HG02938 (cell line): ENCODE results near the gene PTK6.
"Not testable (repeated sequence)": the region's sequence is repeated elsewhere in the genome, so short reads cannot be mapped to it uniquely, and the experiment has no call there.

Experiments used
- ATAC-seq: cut with Tn5 transposase; IDR thresholded peaks from one replicate; pipeline ENCODE4 v1.9.1; 2021; ENCODE audit warnings: mild to moderate bottlenecking, moderate library complexity; ENCODE audit not compliant: unreplicated experiment

PTK6 gene

DNA sequence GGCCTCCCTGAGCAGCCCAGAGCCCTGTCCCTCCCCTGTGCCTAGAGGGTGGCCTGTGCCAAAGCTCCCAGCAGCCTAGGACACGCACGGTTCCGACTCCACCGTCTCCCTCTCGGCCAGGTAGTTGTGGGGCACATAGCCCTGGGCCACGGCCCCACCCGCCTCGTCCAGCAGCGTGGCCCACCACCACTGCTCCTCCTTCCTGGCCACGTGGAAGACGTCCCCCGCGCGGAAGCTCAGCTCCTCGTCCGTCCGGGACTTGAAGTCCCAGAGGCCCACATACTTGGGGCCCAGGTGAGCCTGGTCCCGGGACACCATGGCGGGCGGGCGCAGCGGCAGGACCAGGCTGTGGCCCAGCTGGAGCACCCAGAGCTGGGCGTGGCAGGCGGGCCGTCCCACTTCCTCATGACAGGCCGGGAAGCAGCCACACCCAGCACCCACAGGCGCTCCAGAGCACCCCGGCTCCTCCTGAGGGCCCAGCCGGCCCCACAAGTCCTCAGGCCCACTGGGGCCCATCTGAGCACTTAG, at the start of gene PTK6:
Gene PTK6, minus strand, starts transcription at position 380 of the 528 bp plus-strand sequence. Its CDS starts 62 bp downstream, at position 318.
- ATAC-seq = peak; percentile 11

DNA sequence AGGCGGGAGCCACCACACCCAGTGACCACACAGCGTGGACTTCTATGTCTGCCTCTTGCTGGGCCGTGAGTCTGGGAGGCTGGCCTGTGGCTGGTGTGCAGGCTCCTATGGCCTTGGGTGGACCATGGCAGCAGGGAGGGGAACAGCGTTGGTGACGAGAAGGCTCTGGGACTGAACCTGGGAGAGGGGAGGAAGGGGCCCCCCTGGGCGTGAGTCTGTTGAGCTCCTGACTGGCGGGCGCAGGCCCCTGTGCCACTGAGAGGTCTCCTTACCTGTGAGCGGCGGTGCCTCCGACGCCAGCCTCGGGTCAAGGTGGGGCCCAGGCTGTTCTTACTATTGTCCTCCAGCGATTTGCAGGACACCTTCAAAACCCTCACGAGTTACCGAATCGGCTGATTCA, 49.6 kb upstream of the PTK6 start:
- no peak for ATAC-seq

DNA sequence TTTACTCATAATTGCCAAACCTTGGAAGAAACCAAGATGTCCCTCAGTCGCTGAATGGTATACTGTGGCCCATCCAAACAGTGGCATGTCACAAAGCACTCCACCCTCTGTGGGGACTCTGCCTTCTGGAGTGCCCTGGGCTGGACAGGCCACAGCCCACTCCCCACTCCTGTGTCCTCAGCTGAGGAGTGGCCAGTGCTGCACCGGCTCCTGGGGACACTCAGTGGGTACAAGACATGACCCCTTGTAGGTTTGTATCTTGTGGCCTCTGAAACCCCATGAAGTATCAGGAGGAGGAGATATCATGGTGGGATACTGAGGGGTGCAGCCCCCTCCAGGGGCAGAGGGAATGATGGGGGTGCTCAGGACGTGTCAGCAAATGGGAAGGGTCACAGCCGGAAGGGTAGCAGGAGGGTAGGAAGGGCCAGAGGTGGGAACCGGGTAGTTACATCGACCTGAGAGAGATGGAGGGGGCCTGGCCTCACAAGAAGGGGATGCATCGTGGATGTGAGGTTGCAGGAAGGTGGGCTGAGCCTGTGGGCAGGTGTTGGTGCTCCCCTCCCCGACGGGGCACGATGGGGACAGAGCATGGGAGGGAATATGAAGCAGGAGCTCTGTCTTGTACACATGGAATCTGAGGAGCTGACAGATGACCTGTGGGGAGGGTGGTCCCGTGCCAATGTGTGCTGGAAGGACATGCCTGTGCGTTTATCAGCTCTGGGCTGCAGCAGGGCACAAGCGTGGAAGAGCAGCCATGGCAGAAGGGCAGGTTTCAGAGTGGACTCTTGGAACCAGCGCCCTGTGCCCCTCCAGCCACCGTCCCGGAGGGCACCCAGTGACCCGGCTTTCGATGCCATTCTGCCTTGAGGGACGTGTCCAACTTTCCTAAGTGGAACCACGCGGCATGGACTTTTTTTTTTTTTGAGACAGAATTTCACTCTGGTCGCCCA, 48.7 kb upstream of the PTK6 start:
- ATAC-seq = no peak

DNA sequence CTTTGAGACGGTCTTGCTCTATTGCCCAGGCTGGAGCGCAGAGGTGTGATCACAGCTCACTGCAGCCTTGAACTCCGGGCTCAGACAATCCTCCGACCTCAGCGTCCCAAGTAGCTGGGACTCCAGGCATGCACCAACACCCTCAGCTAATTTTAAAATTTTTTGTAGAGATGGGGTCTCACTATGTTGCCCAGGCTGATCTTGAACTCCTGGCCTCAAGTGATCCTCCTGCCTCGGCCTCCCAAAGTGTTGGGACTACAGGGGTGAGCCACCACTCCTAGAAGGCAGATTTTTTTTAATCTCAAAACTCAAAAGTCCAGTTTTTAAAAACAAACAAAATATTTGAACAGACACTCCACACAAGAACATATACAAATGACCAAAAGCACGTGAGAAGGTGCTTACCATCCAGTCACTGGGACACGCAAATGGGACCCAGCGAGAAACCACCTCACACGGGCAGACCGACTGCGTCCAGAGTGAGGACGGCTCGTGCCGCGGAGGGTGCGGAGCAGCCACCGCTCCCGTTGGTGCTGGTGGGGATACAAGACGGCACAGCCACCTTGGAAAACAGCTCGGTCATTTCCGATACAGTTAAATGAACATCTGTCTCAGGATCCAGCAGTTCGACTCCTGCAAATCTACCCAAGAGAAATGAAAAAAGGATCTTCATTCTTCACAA, 45.3 kb upstream of the PTK6 start:
- ATAC-seq = no peak

DNA sequence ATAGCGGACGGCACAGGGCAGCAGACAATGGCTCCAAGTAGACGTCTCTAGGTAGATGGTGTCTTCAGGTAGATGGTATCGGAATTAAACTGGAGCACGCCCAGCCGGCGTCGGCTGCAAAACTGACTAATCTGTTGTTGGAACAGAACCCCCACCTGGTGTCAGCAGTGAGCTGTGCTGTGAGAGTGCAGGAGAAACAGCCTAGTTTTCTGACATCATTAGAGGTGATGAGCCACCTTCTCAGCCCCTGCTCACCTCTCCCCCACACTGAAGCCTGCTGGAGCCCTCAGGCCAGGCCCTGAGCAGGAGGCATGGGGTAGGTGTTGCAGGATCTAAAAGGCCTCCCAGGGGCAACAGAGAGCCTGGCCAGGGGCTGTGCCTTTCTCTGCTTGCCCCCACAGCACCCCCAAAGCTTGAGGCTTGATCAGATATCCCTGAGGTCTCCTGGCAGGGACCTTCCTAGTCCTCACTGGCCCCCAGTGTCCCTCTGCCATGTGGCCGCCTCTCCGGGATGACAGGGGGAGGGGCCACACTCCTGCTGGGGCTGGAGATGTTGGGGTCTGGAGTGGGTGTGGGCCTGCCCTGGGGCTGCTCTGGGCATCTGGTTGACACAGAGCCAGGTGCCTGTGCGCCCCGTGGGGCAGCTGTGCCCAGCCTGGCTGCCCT, 43.8 kb upstream of the PTK6 start:
- ATAC-seq = no peak

DNA sequence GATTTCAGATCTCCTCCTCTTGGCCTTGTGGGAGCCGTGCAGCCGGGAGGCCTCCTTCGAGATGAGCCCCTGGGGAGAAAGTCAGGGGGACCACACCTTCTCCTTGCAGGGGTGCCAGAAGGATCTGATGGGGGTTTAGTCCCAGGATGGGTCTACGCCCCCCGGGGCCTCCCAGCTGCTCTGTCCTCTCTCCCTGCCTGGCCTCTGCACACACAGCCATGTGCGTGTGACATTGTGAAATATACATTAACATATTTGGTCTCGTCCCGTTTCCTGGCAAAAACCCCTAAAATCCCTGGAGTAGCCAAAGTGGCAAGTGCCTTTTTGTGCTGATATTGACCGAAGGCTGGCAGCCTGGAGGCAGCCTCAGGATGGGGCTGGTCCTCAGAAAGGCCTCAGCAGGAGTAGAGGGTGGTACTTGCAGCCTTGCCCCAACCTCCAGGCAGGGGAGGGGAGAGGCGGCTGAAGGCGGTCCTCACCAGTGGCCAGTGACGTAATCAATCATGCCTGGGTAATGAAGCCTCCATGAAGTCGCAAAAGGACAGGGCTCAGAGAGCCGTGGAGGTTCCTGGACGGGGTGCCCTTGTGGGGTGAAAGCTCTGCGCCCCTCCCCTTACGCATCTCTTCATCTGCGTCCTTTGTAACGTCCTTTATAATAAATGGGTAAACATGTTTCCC, 42.0 kb upstream of the PTK6 start:
- no peak for ATAC-seq

DNA sequence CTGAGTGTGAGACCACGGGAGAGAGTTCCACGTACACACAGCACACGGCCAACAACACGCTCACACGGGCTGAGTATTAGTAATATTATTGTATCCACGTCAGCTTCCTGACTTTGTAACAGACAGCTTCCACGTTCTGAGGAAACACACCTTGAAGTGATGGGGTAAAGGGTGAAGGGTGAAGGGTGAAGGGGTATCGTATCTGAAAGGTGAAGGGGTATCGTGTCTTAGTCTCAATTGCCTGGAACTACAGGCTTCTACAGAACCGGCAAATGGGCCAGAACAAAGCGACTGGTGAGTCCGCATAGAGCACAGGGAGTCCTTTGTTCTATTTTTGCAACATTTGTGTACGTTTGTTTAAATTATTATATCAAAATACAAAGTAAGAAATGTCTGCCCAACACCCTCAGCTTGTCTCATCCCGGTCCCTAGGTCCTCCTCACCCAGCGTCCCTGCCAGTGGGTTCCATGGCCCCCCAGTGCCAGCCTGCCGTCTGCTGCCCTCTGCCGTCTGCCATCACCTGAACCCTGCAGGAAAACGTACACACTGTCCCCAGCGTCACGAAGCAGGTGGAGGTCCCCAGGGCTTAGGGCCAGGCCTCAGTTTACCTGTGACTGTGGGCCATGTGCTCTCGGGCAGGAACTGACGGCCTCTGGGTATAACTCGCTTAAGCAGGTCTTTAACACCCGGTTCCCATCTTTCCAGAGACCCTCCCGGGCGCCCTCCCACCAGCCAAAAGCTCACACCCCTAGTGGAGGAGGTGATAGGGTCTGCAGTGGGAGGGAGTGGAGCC, 41.2 kb upstream of the PTK6 start:
- no peak for ATAC-seq

DNA sequence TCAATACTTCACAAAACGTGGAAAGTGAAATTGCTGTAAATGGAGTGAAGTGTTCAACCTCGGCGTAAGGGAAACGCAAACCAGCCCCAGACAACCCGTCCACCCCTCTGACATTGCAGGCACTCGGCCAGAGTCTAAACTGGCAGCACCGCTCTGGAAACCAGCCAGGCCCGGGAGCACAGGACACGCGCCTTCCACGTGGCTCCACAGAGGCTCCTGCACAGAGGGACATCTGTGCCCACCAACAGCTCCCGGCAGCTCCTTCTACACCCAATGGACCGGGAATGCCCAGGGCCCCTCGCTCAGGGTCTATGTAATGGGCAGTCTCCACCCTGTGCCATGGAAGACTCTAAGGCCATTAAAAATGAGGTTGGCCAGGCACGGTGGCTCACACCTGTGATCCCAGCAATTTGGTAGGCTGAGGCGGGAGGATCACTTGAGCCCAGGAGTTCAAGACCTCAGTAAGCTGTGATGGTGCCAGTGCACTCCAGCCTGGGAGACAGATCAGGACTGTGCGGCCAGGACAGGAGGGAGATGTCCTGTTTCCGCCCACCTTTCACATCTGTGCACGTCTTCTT, 40.2 kb upstream of the PTK6 start:
- no peak for ATAC-seq

DNA sequence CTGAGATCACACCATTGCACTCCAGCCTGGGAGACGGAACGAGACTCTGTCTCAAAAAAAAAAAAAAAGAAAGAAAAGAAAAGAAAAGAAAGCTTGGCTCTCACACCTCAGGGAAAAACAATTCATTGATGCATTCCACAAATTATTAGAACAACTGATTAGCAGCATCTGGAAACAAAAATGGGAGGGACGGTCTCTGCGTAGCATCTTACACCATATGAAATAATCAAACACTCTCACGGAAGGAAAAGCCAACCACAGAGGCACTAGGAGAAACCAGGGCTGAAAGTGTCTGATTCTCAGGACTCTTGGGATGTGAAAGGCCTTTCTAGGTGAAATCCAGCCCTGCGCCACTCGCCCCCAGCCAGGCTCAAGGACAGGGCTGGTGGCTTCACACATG, 39.1 kb upstream of the PTK6 start:
- no peak for ATAC-seq

DNA sequence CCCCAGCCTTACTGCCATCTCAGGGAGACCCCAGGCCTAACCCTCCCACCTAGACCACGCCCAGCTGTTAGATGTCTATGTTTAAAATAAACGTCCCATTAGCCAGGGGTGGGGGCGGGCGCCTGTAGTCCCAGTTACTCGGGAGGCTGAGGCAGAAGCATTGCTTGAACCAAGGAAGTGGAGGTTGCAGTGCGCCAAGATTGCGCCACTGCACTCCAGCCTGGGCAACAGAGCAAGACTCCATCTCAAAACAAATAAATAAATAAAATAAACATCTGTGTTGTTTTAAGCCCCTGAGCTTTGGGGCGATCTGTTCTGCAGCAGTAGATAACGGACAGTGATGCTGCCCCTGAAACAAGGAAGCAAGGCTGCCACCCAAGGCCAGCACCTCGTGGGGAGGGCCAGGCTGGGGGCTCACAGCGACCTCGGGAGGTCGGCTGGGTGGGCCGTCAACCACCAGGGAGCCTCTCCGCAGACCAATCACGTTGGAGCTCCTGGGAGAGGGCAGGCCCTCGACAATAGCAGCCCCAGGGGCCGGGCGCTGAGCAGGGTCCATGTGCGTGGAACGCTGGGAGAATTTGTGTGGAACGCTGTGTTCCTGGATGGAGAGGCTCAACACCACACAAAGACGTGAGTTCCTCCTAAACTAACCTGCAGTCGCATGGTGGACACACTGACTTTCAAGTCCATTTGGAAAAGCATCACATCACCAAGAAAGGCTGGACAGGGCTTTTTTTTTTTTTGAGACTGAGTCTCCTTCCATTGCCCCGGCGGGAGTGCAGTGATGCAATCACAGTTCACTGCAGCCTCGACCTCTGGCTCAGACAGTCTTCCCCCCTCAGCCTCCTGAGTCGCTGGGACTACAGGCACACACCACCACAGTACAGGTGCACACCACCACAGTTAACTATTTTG, 37.9 kb upstream of the PTK6 start:
- ATAC-seq = no peak

DNA sequence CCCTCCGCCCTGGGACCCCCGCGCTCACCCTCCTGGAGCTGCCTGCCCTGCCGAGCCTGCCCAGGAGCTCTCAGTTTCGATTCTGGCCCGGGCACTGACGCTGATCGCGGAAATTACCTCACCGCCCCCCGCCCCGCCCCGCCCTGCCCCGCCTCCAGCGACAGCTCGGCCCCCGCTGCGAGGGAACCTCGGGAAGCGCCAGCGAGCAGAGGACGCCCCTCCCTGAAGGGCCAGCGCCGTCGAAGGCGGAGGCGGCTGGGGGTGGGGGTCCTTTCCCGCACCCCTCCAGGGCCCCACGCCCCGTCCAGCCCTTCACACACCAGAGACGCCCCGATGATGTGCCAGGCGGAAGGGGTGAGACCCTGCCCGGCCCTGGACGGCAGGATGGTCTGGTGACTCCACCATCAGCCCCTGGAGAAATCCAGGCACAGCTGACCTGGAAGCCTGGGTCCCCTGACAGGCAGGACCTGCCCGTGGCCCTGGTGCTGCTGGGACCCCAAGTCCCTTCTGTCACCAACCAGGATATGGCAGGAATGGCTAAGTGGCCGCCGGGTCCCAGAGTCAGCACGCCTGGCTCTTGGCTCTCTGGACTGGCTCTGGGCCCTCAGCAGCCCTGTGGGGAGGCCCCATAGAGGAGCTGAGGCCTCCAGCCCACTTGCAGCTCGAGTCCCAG, 37.1 kb upstream of the PTK6 start, which contains the start of gene HELZ2:
Gene HELZ2, minus strand, starts transcription at position 84 of the 673 bp plus-strand sequence. CDS start 1,854 bp downstream, outside the sequence.
- ATAC-seq = no peak

DNA sequence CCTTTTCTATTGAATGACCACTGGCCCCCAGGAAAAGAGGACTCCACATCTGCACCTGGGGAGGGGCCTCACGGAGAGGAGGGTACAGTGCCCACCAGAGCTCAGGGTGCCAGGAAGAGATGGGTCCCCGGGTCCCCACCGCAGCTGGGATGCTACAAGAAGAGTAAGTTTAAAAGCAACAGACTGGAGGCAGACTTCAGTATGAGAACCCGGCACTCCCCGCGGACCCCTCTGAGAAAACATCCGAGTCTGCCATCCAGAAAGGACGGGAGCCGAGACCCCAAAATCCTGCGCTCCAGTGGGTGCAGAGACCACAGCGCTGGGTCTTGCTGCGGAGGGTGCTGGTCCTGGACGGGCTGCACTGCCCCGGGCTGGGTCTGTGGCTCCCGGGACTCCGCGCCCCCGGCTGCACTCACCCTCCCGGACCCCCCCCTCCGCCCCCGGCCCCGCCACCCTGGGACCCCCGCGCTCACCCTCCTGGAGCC, 36.5 kb upstream of the PTK6 start:
- ATAC-seq = no peak

DNA sequence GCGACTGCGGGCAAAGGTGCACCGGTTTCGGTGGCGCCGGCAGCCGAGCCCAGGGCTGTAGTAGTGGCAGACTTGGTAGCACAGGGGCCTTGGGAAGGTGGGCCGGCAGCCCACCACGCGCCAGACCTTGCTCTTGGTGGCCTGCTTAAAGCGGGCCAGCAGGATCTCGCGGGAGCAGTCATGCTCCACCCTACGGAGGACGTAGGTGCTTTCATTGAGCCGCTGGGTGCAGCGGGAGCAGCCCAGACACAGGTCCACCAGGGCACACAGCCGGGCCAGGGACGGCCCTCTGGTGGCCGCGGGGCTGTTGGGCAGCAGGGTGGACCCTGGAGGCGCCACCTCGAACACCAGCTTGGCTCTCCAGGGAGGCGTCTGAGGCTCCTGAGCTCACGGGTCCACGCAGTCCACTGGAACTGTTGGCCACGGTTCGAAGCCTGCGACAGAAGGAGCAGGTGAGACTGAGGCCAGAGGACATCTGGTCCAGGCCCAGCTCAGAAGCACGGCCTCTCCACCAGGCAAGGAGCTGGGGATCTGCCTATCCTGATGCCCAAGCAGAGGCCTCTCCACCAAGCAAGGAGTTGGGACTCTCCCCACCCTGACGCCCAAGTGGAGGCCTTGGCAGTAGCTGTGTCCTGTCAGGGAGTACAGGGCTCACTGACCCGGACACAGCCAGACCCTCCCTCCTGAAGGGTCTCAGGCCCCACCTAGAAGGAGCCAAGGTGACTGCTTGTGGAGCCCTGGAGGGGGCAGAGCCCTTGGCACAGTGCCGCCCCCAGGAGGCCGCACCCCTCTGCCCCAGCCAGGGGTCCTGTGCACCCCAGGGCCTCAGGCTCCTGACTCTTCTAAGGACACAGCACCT, 35.8 kb upstream of the PTK6 start:
- no peak for ATAC-seq

DNA sequence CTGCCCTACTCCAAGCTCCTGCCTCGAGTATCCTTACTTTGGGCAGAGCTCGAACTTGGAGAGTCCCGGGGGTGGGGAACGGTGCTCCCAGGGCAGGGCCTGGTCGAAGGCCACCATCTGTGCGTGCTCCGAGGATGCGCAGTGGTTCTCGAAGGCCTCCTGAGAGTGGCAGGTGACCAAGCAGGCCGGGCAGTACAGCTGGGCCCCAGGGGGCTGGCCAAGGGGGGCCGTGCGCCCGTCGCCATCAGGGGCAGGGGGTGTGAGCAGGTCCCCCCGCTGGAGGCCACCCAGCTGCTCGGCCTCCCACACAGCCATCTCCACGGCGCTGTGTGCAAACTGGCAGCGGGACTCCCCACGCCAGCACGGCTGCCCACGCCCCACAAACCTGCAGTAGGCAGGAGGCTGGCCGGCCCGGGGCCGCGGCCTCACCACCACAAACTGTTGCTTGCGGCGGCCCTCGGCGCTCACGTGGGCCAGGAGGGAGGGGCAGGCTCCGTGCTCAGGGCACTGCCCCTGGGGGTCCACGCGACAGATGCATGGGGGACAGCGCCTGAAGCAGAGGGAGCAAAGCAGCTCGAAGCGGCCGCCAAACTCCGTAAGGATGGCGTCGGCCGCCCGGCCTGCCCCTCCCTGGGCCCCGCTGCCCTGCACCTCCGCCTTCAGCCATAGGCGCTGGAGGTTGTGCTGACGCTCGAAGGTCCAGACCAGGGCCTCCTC, 35.1 kb upstream of the PTK6 start:
- ATAC-seq = no peak

DNA sequence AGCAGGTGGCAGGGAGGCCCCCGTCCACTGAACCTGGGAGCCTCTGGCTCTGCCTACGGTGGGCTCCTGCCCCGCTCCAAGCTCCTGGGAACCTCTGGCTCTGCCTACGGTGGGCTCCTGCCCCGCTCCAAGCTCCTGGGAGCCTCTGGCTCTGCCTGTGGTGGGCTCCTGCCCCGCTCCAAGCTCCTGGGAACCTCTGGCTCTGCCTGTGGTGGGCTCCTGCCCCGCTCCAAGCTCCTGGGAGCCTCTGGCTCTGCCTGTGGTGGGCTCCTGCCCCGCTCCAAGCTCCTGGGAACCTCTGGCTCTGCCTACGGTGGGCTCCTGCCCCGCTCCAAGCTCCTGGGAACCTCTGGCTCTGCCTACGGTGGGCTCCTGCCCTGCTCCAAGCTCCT, 33.9 kb upstream of the PTK6 start:
- ATAC-seq = not testable (repeated sequence)
